GM12878 (cell line): ENCODE data around the gene VANGL2.

Experiments used
- CEBPB ChIP-seq, 2 experiments: fragments of 150-350 bp in 1 of 2; IDR thresholded peaks; 2 replicates each; pipeline ENCODE4 v1.6.1; 2012 to 2014; ENCODE audit warnings: low read depth in 2 of 2, low read length in 2 of 2, borderline replicate concordance in 1 of 2, inconsistent platforms in 1 of 2
- HDAC2 ChIP-seq: fragments of 200-600 bp; sonication (generic); IDR thresholded peaks from 2 replicates; pipeline ENCODE4 v1.6.1; 2017
- RCOR1 ChIP-seq: conservative IDR thresholded peaks from 2 replicates; pipeline ENCODE4 v1.6.1; 2012; ENCODE audit warnings: low read depth, low read length, improper control_type of control experiment
- SMARCA5 ChIP-seq: fragments of 450-650 bp; IDR thresholded peaks from 2 replicates; pipeline ENCODE4 v1.6.1; 2017; ENCODE audit warnings: mild to moderate bottlenecking
- YY1 ChIP-seq: IDR thresholded peaks from 2 replicates; pipeline ENCODE4 v1.6.1; 2011; ENCODE audit warnings: low read depth, mild to moderate bottlenecking, low read length
- TF ChIP-seq, protein P1 (sequence below): IDR thresholded peaks from 2 replicates; pipeline ENCODE4 v1.6.1; 2011; ENCODE audit warnings: mild to moderate bottlenecking, low read depth, low read length, moderate library complexity; ENCODE audit not compliant: insufficient replicate concordance
- TF ChIP-seq, protein P2 (sequence below), 3 experiments: IDR thresholded peaks in 2 of 3; conservative IDR thresholded peaks in 1 of 3; 2 replicates each; pipeline ENCODE4 v1.5.1; 2011; ENCODE audit warnings: low read depth in 3 of 3, low read length in 3 of 3, mild to moderate bottlenecking in 3 of 3, control low read depth in 2 of 3, moderate library complexity in 2 of 3, inconsistent platforms in 1 of 3, mixed read lengths in 1 of 3; ENCODE audit not compliant: control insufficient read depth in 2 of 3, insufficient read depth in 1 of 3; ENCODE audit errors: extremely low read depth in 1 of 3

DNA sequence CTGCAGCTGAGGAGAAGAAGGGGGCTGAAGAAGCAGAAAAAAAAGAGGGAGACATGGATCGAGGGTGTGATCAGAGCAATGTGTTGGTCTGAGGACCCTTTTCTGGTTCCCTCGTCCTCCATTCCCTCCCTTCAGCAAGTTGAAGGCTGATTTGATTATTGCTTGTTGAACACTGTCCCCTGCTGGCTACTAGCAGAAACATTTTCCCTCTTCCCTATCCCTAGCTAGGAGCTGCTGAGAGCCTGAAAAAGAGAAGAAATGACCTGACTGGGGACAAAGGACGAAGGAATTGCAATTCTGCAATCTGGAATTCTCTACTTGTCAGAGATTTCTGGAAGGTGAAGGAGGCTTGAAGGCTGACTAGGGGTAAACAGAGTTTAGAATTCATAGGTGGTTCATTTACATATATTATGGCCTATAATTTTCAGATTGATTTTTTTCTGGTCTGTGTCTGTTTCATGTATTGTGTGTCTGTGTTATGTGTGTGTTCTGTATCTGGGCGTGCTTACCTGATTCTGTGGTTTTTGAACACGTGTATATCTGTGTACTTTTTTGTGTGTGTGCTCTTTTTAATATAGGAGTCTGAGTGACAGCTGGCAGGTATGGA is 23.7 kb upstream of the VANGL2 start:
- no peak for TF ChIP-seq HDAC2
- TF ChIP-seq YY1: peak; percentile 58; the same call in 1 of the 2 replicates
- TF ChIP-seq SMARCA5: peak; percentile 59
- TF ChIP-seq RCOR1: no peak
- TF ChIP-seq CEBPB (IDR thresholded peaks at IDR 0.05; ENCODE audit: borderline replicate concordance in 1 of 2, low read depth in 2 of 2, low read length in 2 of 2): no peak
- TF ChIP-seq, protein P1, sequence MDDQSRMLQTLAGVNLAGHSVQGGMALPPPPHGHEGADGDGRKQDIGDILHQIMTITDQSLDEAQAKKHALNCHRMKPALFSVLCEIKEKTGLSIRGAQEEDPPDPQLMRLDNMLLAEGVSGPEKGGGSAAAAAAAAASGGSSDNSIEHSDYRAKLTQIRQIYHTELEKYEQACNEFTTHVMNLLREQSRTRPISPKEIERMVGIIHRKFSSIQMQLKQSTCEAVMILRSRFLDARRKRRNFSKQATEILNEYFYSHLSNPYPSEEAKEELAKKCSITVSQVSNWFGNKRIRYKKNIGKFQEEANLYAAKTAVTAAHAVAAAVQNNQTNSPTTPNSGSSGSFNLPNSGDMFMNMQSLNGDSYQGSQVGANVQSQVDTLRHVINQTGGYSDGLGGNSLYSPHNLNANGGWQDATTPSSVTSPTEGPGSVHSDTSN: no peak
- TF ChIP-seq, protein P2, sequence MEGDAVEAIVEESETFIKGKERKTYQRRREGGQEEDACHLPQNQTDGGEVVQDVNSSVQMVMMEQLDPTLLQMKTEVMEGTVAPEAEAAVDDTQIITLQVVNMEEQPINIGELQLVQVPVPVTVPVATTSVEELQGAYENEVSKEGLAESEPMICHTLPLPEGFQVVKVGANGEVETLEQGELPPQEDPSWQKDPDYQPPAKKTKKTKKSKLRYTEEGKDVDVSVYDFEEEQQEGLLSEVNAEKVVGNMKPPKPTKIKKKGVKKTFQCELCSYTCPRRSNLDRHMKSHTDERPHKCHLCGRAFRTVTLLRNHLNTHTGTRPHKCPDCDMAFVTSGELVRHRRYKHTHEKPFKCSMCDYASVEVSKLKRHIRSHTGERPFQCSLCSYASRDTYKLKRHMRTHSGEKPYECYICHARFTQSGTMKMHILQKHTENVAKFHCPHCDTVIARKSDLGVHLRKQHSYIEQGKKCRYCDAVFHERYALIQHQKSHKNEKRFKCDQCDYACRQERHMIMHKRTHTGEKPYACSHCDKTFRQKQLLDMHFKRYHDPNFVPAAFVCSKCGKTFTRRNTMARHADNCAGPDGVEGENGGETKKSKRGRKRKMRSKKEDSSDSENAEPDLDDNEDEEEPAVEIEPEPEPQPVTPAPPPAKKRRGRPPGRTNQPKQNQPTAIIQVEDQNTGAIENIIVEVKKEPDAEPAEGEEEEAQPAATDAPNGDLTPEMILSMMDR (IDR thresholded peaks at IDR 0.05 in 2 of 3, conservative IDR thresholded peaks at IDR 0.05 in 1 of 3; ENCODE audit: control insufficient read depth in 2 of 3, extremely low read depth in 1 of 3, insufficient read depth in 1 of 3, low read depth in 3 of 3, low read length in 3 of 3): peak; percentile 96 to 99 (median 99); a peak in 5 of 6 replicates
